ENCODE results near the gene TMEM131L.
"Not testable (repeated sequence)": the region's sequence is repeated elsewhere in the genome, so short reads cannot be mapped to it uniquely, and the experiment has no call there.

TMEM131L gene

DNA sequence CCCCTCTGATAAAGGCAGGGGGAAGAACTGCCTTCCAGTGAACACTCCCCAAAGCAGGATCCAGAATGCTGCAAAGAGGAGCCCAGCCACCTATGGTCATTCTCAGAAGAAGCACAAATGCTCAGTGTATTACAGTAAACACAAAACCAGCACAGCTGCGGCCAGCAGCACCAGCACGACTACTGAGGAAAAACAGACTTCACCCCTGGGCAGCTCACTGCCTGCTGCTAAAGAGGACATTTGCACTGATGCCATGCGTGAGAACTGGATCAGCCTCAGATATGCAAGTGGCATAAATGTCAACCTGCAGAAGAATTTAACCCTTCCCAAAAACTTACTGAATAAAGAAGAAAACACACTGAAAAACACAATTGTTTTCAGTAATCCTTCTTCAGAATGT is 137.7 kb downstream of the TMEM131L start:
- no peak for DNase-seq (ENCODE audit: low read depth in 2 of 2)
- no peak overlapping the region for H3K4me3 ChIP-seq (replicated peaks in 1 of 2; ENCODE audit: low read depth in 2 of 2, low read length in 2 of 2)
- TF ChIP-seq, protein P1, sequence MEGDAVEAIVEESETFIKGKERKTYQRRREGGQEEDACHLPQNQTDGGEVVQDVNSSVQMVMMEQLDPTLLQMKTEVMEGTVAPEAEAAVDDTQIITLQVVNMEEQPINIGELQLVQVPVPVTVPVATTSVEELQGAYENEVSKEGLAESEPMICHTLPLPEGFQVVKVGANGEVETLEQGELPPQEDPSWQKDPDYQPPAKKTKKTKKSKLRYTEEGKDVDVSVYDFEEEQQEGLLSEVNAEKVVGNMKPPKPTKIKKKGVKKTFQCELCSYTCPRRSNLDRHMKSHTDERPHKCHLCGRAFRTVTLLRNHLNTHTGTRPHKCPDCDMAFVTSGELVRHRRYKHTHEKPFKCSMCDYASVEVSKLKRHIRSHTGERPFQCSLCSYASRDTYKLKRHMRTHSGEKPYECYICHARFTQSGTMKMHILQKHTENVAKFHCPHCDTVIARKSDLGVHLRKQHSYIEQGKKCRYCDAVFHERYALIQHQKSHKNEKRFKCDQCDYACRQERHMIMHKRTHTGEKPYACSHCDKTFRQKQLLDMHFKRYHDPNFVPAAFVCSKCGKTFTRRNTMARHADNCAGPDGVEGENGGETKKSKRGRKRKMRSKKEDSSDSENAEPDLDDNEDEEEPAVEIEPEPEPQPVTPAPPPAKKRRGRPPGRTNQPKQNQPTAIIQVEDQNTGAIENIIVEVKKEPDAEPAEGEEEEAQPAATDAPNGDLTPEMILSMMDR (IDR thresholded peaks at IDR 0.05; ENCODE audit: low read depth, low read length) = no peak

DNA sequence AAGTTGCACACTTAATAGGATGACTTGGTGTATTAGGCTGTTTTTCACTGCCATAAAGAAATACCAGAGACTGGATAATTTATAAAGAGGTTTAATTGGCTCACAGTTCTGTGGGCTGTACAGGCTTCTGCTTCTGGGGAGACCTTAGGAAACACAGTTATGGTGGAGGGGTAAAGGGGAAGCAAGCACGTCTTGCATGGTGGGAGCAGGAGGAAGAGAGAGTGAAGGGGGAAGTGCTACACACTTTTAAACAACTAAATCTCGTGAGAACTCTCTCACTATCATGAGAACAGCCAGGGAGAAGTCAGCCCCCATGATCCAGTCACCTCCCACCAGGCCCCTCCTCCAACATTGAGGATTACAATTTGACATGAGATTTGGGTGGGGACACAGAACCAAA is 142.9 kb downstream of the TMEM131L start:
- DNase-seq (ENCODE audit: low read depth in 2 of 2); H3K4me3 ChIP-seq (replicated peaks in 1 of 2; ENCODE audit: low read depth in 2 of 2, low read length in 2 of 2): not testable (repeated sequence)

DNA sequence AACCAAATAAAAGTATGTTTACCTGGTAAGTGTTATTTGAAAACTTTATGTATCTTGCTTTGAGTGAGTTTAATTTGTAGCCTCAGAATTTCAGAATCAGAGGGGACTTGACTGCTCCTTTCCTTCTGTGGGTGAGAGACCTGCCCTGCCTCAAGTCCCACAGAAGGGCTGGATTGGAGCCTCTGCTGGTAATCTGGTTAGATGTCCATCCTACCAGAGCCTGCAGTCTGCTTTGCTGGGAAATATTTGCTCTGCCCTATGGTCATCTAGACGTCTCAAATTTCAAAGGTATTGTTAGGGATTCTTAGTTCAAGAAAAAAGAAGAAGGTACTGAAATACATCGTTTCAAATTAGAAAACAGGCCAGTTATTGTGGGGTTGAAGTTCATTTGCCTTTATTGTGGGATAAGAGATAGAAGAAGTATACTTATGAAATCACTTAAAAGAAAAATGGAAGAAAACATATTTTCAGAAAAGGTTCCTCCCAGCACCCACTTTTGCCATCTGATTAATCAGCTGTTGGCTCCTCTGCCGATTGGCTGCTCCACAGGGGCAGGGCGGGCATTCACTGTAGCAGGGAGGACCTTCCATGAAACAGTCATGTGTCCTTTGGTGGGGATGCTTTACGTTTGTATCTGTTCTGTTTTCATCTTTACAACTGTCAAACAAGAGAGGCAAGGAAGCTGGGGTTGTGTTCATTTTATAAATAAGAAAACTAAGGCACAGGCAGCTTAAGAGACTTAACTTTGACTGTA is 144.6 kb downstream of the TMEM131L start:
- TF ChIP-seq, protein P1 (IDR thresholded peaks at IDR 0.05; ENCODE audit: low read depth, low read length) = no peak
- no peak overlapping the region for H3K4me3 ChIP-seq (replicated peaks in 1 of 2; ENCODE audit: low read depth in 2 of 2, low read length in 2 of 2)
- no peak for DNase-seq (ENCODE audit: low read depth in 2 of 2)

DNA sequence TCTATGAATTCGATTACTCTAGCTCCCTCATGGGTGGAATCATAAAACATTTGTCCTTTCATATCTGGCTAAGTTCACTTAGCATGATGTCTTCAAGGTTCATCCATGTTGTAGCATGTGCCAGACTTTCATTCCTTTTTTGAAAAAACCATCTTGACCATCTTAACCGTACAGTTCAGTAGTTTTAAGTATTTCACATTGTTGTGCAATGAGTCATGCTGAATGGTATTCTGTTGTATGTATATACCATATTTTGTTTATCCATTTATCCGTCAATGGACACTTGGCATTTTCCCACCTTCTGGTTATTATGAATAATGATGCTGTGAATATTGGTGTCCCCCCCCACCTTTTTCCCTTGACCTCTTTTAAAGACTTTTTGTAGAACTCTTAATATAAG is 145.5 kb downstream of the TMEM131L start:
- no peak overlapping the region for H3K4me3 ChIP-seq (replicated peaks in 1 of 2; ENCODE audit: low read depth in 2 of 2, low read length in 2 of 2)
- TF ChIP-seq, protein P1 (IDR thresholded peaks at IDR 0.05; ENCODE audit: low read depth, low read length) = no peak
- peak; percentile 21 to 68 for DNase-seq (ENCODE audit: low read depth in 2 of 2)

DNA sequence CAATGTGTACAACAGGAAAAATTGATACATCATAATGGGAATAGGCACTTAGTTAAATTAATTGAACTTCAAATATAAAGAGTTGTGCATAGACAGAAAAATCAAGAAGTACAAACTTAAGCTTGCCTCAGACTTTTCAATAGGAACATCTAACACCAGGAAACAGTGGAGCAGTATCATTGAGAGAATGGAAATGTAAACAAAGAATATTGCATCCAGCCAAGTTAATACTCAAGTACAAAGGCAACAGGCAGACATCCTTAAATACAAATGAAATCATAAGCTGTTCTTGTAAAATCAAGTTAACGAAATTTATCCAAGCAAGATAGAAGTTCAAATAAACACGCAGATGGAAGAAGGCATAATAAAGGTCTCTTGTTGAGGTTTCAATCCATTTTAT is 146.7 kb downstream of the TMEM131L start:
- no peak overlapping the region for H3K4me3 ChIP-seq (replicated peaks in 1 of 2; ENCODE audit: low read depth in 2 of 2, low read length in 2 of 2)
- TF ChIP-seq, protein P1 (IDR thresholded peaks at IDR 0.05; ENCODE audit: low read depth, low read length) = no peak
- no peak for DNase-seq (ENCODE audit: low read depth in 2 of 2)

DNA sequence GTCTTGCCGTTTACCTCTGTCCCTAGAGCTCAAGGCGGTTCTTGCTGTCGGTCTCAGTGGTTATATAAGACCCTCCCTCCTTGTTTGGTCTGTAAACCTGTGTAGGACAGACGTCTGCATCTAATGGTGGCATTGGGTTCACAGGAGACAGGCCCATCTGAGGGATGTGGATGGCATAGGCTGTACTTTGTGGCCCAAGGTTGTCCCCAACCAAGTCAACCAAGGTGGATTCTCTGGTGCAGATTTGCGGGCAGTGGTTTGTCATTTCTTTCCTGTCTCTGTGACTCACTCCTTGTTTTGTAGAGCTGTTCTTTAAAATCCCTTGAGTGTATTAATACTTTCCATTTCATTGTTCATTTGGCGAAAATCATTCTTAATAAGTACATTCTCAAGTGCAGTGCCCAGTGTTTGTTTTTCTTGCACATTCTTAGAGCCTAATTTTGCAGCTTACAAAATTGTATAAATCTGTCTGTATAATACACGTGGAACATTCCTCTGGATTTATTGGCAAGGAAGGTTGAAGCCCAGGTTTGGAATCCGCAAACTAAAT is 149.9 kb downstream of the TMEM131L start:
- no peak overlapping the region for H3K4me3 ChIP-seq (replicated peaks in 1 of 2; ENCODE audit: low read depth in 2 of 2, low read length in 2 of 2)
- TF ChIP-seq, protein P1 (IDR thresholded peaks at IDR 0.05; ENCODE audit: low read depth, low read length) = no peak
- DNase-seq (ENCODE audit: low read depth in 2 of 2) = peak in 1 of 2 donors; percentile 15

DNA sequence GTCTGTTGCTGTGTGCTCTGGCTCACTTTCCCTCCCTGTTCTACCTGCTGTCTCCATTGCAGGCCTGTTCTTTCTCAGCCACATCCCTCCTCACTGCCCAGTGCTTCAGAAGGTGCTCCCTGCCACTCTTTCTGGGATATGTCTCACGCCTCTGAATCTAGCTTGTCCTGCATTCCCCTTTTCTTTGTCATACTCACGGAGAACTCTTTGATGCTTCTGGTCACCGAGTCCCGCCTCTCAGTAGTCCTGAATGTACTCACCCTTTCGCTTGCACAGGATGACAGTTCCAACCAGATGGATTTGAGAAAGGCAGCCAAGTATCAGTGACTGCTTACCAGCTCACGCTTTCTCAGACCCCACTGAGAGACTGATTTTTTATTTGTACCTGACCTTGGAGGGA is 152.7 kb downstream of the TMEM131L start:
- TF ChIP-seq, protein P1 (IDR thresholded peaks at IDR 0.05; ENCODE audit: low read depth, low read length) = no peak
- no peak overlapping the region for H3K4me3 ChIP-seq (replicated peaks in 1 of 2; ENCODE audit: low read depth in 2 of 2, low read length in 2 of 2)
- no peak for DNase-seq (ENCODE audit: low read depth in 2 of 2)
